K562 (cell line): ENCODE results near the gene CDK14.

Experiments used
- ARID1B ChIP-seq: fragments of 450-650 bp; IDR thresholded peaks from 2 replicates; pipeline ENCODE4 v1.6.1; 2016; ENCODE audit warnings: antibody characterized with exemption, mild to moderate bottlenecking, inconsistent platforms
- DNMT1 ChIP-seq: fragments of 450-650 bp; IDR thresholded peaks from 2 replicates; pipeline ENCODE4 v1.6.1; 2016; ENCODE audit warnings: antibody characterized with exemption, mild to moderate bottlenecking
- NCOA2 ChIP-seq, 2 experiments: fragments of 450-650 bp; IDR thresholded peaks; 2 replicates each; pipeline ENCODE4 v1.6.1; 2018; ENCODE audit warnings: mild to moderate bottlenecking in 2 of 2, moderate library complexity in 1 of 2; ENCODE audit not compliant: partially characterized antibody in 2 of 2
- PCBP2 ChIP-seq: fragments of 200-400 bp; formaldehyde crosslinking; IDR thresholded peaks from 2 replicates; pipeline ENCODE4 v1.6.1; 2018; ENCODE audit warnings: low read length, low read depth, mild to moderate bottlenecking, moderate library complexity; ENCODE audit not compliant: poor library complexity, severe bottlenecking
- RBM15 ChIP-seq: fragments of 200-400 bp; formaldehyde crosslinking; IDR thresholded peaks from 2 replicates; pipeline ENCODE4 v1.6.1; 2018; ENCODE audit warnings: mild to moderate bottlenecking, low read length, moderate library complexity; ENCODE audit not compliant: insufficient read depth
- RNF2 ChIP-seq: sonication (generic); IDR thresholded peaks from 2 replicates; pipeline ENCODE4 v1.6.1; 2016
- SP1 ChIP-seq: sonication (generic); formaldehyde crosslinking; IDR thresholded peaks from 2 replicates; pipeline ENCODE4 v1.8.1; 2022; ENCODE audit warnings: mild to moderate bottlenecking, missing genetic modification reagents
- ZFP30 ChIP-seq: fragments of 250-450 bp; sonication (Bioruptor Pico); IDR thresholded peaks from 2 replicates; pipeline ENCODE4 v1.8.0; 2022; ENCODE audit warnings: moderate library complexity, mild to moderate bottlenecking, inconsistent platforms, borderline replicate concordance
- TF ChIP-seq, protein P1 (sequence below): sonication (generic); formaldehyde crosslinking; IDR thresholded peaks from 2 replicates; pipeline ENCODE4 v1.8.0; 2023; ENCODE audit warnings: mild to moderate bottlenecking, missing genetic modification reagents
- TF ChIP-seq, protein P2 (sequence below), 3 experiments: IDR thresholded peaks in 2 of 3; conservative IDR thresholded peaks in 1 of 3; 2 replicates each; pipeline ENCODE4 v1.5.1; 2011 to 2012; ENCODE audit warnings: low read length in 3 of 3, mild to moderate bottlenecking in 3 of 3, control low read depth in 2 of 3, improper control_type of control experiment in 1 of 3, inconsistent platforms in 1 of 3, low read depth in 1 of 3, mixed read lengths in 1 of 3, moderate library complexity in 1 of 3; ENCODE audit not compliant: insufficient read depth in 2 of 3
- TF ChIP-seq, protein P3 (sequence below): fragments of 450-650 bp; IDR thresholded peaks from 2 replicates; pipeline ENCODE4 v1.6.1; 2016; ENCODE audit warnings: antibody characterized with exemption
- TF ChIP-seq, protein P4 (sequence below): IDR thresholded peaks from 2 replicates; pipeline ENCODE4 v1.6.1; 2012; ENCODE audit warnings: low read depth, low read length, improper control_type of control experiment, borderline replicate concordance
- TF ChIP-seq, protein P5 (sequence below), 3 experiments: fragments of 200-800 bp in 1 of 3; fragments of 250-450 bp in 1 of 3; fragments of 450-650 bp in 1 of 3; sonication (Bioruptor Pico) in 1 of 3; sonication (Bioruptor generic) in 1 of 3; formaldehyde crosslinking in 1 of 3; IDR thresholded peaks; 2 replicates each; pipeline versions ENCODE4 v1.6.1 to v1.8.0; 2016 to 2022; ENCODE audit warnings: mild to moderate bottlenecking in 2 of 3, missing genetic modification characterization in 2 of 3, missing compliant biosample characterization in 1 of 3, moderate library complexity in 1 of 3

DNA sequence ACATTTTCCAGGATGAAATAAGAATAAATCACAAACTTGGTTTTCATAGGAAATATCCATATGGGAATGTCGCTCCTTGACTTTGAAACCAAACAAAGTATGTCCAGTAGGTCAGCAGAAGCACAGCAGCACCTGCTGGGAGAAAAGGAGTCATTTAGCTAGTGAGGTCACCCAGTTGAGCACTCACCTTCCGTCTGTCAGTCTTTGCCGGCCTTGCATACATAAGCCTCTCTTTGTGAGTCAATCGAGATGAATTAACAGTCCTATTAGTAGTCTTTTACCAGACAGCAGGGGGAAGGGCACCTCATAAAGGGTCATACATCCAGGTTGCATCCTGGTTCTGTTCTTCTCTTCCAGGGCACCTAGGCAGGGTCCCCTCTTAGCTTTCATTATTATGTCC is 435.6 kb downstream of the CDK14 start:
- TF ChIP-seq NCOA2 (IDR thresholded peaks at IDR 0.05; ENCODE audit: partially characterized antibody in 2 of 2), result no peak
- TF ChIP-seq RBM15, result no peak
- TF ChIP-seq, protein P1, sequence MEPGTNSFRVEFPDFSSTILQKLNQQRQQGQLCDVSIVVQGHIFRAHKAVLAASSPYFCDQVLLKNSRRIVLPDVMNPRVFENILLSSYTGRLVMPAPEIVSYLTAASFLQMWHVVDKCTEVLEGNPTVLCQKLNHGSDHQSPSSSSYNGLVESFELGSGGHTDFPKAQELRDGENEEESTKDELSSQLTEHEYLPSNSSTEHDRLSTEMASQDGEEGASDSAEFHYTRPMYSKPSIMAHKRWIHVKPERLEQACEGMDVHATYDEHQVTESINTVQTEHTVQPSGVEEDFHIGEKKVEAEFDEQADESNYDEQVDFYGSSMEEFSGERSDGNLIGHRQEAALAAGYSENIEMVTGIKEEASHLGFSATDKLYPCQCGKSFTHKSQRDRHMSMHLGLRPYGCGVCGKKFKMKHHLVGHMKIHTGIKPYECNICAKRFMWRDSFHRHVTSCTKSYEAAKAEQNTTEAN, result no peak
- TF ChIP-seq, protein P2, sequence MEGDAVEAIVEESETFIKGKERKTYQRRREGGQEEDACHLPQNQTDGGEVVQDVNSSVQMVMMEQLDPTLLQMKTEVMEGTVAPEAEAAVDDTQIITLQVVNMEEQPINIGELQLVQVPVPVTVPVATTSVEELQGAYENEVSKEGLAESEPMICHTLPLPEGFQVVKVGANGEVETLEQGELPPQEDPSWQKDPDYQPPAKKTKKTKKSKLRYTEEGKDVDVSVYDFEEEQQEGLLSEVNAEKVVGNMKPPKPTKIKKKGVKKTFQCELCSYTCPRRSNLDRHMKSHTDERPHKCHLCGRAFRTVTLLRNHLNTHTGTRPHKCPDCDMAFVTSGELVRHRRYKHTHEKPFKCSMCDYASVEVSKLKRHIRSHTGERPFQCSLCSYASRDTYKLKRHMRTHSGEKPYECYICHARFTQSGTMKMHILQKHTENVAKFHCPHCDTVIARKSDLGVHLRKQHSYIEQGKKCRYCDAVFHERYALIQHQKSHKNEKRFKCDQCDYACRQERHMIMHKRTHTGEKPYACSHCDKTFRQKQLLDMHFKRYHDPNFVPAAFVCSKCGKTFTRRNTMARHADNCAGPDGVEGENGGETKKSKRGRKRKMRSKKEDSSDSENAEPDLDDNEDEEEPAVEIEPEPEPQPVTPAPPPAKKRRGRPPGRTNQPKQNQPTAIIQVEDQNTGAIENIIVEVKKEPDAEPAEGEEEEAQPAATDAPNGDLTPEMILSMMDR (IDR thresholded peaks at IDR 0.05 in 2 of 3, conservative IDR thresholded peaks at IDR 0.05 in 1 of 3; ENCODE audit: insufficient read depth in 2 of 3, low read depth in 1 of 3, low read length in 3 of 3), result no peak
- TF ChIP-seq ZFP30 (CRISPR knock-in tag), result no peak
- no peak for TF ChIP-seq PCBP2
- no peak for TF ChIP-seq DNMT1
- TF ChIP-seq, protein P3, sequence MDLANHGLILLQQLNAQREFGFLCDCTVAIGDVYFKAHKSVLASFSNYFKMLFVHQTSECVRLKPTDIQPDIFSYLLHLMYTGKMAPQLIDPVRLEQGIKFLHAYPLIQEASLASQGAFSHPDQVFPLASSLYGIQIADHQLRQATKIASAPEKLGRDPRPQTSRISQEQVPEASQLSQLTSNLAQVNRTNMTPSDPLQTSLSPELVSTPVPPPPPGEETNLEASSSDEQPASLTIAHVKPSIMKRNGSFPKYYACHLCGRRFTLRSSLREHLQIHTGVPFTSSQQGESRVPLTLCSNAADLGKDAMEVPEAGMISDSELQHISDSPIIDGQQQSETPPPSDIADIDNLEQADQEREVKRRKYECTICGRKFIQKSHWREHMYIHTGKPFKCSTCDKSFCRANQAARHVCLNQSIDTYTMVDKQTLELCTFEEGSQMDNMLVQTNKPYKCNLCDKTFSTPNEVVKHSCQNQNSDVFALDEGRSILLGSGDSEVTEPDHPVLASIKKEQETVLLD, result no peak
- TF ChIP-seq RNF2, result no peak
- TF ChIP-seq, protein P4, sequence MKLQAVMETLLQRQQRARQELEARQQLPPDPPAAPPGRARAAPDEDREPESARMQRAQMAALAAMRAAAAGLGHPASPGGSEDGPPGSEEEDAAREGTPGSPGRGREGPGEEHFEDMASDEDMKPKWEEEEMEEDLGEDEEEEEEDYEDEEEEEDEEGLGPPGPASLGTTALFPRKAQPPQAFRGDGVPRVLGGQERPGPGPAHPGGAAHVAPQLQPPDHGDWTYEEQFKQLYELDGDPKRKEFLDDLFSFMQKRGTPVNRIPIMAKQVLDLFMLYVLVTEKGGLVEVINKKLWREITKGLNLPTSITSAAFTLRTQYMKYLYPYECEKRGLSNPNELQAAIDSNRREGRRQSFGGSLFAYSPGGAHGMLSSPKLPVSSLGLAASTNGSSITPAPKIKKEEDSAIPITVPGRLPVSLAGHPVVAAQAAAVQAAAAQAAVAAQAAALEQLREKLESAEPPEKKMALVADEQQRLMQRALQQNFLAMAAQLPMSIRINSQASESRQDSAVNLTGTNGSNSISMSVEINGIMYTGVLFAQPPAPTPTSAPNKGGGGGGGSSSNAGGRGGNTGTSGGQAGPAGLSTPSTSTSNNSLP, result no peak
- TF ChIP-seq, protein P5, sequence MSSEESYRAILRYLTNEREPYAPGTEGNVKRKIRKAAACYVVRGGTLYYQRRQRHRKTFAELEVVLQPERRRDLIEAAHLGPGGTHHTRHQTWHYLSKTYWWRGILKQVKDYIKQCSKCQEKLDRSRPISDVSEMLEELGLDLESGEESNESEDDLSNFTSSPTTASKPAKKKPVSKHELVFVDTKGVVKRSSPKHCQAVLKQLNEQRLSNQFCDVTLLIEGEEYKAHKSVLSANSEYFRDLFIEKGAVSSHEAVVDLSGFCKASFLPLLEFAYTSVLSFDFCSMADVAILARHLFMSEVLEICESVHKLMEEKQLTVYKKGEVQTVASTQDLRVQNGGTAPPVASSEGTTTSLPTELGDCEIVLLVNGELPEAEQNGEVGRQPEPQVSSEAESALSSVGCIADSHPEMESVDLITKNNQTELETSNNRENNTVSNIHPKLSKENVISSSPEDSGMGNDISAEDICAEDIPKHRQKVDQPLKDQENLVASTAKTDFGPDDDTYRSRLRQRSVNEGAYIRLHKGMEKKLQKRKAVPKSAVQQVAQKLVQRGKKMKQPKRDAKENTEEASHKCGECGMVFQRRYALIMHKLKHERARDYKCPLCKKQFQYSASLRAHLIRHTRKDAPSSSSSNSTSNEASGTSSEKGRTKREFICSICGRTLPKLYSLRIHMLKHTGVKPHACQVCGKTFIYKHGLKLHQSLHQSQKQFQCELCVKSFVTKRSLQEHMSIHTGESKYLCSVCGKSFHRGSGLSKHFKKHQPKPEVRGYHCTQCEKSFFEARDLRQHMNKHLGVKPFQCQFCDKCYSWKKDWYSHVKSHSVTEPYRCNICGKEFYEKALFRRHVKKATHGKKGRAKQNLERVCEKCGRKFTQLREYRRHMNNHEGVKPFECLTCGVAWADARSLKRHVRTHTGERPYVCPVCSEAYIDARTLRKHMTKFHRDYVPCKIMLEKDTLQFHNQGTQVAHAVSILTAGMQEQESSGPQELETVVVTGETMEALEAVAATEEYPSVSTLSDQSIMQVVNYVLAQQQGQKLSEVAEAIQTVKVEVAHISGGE (CRISPR knock-in tag; IDR thresholded peaks at IDR 0.05), result no peak
- TF ChIP-seq SP1 (CRISPR knock-in tag), result no peak
- TF ChIP-seq ARID1B, result no peak
